GM19372 (cell line): ENCODE data around the gene ZNF618.

Experiments used
- ATAC-seq: cut with Tn5 transposase; IDR thresholded peaks from one replicate; pipeline ENCODE4 v1.9.1; 2021; ENCODE audit warnings: mild to moderate bottlenecking, low read depth, moderate library complexity; ENCODE audit not compliant: unreplicated experiment

ZNF618 gene, protein sequence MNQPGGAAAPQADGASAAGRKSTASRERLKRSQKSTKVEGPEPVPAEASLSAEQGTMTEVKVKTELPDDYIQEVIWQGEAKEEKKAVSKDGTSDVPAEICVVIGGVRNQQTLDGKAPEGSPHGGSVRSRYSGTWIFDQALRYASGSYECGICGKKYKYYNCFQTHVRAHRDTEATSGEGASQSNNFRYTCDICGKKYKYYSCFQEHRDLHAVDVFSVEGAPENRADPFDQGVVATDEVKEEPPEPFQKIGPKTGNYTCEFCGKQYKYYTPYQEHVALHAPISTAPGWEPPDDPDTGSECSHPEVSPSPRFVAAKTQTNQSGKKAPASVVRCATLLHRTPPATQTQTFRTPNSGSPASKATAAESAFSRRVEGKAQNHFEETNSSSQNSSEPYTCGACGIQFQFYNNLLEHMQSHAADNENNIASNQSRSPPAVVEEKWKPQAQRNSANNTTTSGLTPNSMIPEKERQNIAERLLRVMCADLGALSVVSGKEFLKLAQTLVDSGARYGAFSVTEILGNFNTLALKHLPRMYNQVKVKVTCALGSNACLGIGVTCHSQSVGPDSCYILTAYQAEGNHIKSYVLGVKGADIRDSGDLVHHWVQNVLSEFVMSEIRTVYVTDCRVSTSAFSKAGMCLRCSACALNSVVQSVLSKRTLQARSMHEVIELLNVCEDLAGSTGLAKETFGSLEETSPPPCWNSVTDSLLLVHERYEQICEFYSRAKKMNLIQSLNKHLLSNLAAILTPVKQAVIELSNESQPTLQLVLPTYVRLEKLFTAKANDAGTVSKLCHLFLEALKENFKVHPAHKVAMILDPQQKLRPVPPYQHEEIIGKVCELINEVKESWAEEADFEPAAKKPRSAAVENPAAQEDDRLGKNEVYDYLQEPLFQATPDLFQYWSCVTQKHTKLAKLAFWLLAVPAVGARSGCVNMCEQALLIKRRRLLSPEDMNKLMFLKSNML

GRCh38 chr9:113876151-113876992 is at the start of gene ZNF618:
Gene ZNF618 (plus strand): TSS chr9:113876309. CDS start chr9:113876381, 72 bp downstream.
- ATAC-seq, result peak; percentile 78

DNA sequence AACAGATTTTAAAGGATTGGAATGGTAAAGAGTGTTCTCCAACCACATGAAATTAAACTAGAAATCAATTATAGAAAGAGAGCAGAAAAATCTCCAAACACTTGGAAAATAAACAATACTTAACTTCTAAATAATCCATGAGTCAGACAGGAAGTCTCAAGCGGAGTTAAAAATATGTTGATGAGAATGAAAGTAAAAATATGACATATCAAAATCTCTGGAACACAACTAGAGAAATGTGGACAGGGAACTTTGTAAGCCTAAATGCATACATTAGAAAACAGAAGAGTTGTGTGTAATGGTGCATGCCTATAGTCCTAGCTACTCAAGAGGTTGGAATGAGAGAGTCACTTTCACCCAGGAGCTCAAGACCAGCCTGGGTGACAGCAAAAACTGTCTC is 47.9 kb upstream of the ZNF618 start:
- ATAC-seq, result no peak

- no peak for ATAC-seq
These were observed 38.8 kb upstream of the ZNF618 start for GRCh38 chr9:113837334-113837733.

DNA sequence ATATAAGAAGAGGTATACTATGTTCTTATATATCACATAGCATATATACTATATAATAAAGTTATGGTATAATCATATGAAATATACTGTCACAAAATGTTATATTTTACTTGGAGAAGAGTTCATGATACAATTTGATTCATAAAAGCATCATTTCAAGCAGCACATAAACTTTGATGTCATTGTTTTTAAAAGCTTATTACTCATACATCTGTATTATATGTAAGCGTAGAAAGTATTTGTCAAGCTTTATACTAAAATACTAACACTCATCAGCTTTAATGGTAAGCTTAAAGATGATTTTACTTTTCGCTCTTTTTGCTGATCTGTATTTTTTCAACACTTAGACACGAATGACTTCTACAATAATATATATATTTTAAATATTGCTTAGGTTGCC is 34.0 kb upstream of the ZNF618 start:
- ATAC-seq, result no peak

DNA sequence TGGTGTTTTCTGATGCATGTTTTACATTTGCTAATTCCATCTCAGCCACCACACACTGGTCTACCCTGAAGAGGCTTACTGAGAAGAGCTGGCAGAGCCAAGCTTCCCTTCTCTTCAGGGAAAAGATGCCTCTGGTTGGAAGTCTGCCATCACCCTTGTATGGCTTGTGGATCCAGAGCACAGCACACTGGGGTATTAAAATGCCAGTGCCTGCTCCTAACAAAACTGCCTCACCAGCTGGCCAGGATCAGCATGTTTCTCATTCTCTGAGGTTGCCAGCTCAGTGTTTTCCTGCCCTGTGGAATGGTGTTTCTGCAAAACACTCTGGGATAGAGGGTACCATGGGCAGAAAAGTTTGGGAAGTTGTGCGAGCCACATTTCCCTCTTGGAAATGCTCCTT is 31.6 kb upstream of the ZNF618 start:
- ATAC-seq, result no peak

GRCh38 chr9:113851359-113851758 is 24.8 kb upstream of the ZNF618 start:
- no peak for ATAC-seq

DNA sequence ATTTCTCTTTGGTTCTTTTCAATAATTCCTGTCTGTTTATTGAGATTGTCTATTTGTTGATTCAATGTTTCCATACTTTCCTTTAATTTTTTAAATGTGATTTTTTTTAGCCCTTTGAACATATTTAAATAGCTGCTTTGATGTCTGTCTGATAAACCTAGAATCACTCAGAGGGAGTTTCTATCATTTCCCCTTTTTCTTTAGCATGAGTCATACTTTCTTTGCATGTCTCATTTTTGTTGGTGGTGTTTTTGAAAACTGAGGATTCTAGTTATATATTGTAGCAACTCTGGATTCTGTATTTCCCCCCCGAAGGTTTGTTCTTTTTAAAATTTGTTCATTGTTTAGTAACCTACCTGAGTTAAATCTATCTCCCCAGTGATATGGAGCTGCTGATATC is 24.2 kb upstream of the ZNF618 start:
- no peak for ATAC-seq

DNA sequence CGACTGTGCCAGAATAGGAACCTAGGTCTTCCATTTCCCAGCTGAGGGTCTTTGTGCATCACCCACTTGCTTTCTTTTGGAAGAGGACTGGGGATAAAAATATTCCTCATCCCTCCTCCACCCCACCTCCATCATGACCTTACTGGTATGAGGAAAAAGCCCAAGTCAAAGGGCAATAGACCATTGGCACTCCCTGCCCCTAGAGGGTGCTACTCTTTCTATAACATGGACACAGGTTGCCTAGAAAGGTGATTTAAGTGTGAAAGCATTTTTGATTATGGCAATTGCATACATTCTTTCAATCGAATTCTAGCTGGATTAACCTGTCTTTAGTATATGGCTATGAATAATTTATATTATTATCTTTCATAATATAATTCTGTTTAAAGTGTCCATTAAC is 22.8 kb upstream of the ZNF618 start:
- ATAC-seq, result no peak

DNA sequence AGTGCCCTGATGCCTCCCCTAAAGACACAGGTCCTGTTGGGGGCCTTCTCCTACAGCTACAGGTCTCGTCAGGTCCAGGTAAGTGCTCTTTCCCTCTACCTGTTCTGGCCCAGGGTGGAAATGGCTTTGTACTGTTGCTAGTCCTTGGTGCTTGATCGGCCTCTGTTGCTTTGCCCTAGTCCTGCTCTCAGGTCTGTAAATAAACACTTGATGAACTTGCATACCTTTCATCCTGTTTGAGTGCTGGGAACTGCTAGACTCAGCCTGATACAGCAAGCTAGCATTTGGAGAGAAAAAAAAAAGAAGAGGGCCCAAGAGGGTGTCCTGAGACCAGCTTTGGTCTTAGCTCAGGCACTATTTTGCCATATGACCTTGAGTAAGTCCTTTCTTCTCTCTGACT is 21.8 kb upstream of the ZNF618 start:
- ATAC-seq, result no peak

GRCh38 chr9:113857875-113858274 is 18.2 kb upstream of the ZNF618 start:
- no peak for ATAC-seq

DNA sequence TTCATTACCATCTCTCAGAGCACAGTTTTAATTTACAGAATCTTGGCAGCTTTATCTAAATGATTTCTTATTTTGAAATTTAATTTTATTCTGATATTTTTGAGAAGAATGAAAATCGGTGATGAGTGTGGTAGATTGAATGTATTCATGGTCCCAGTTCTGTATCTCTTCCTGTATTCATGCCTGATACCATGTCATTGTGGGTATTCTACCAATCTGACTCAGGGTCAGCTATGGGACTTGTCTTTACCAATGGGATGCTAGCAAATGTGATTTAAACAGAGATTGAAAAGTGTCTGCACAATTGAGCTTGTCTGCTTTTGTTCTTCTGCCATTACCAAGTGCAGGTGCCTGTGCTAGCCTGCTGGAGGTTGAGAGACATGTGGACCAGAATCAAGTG is 17.8 kb upstream of the ZNF618 start:
- no peak for ATAC-seq

DNA sequence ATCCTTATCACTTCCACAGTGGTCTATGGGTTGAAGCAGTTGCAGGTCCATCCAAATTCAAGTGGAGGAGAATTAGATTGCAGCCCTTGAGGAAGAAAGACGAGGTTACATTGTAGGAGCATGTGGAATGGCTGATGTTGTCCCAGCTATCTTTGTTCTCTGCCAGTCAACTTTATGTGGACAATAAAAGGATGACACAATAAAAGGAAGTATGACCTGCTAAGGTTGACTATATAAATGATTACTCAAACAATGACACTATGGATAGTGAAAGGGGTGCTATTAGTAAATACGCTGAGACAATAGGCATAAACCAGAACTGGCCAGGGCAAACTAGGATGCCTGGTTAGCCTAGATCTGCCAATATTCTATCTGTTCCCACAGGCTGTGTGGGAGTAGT is 12.8 kb upstream of the ZNF618 start:
- ATAC-seq, result no peak

DNA sequence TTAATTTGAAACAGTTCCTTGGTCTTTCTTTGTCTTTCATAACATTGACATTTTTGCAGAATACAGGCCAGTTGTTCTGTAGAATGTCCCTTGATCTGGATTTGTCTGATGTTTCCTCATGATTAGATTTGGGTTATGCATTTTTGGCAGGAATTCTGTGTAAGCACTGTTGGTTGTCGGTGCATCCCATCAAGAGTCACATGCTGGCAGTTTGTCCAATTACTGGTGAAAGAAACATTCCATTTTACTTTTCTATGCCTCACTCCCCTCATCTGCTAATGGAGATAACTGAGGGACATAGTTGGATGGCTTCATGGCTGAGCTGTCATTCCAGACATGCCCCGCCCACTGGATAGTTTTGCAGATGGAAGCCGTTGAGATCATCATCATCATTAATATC is 7.6 kb upstream of the ZNF618 start:
- ATAC-seq, result no peak

- no peak for ATAC-seq
These were observed 3.5 kb upstream of the ZNF618 start for GRCh38 chr9:113872485-113873143.

DNA sequence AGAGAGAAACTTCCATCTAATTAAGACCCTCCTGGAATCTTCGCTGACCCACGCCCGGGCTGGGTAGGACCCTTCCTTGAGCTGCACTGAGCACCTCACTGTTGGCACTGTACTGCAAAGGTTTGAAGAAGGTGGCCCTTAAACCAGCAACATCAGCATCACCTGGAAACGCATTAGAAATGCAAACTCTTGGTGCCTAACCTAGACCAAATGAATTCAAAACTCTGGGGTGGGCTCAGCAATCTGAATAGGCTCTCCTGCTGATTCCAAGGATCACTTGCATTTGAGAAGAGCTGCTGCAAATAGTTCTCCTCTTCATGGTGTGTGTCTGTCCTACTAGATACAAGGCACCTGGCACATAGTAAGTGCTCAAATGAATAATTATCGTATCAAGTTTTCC is 2.7 kb upstream of the ZNF618 start:
- ATAC-seq, result no peak

GRCh38 chr9:113873926-113874325 is 2.2 kb upstream of the ZNF618 start:
- ATAC-seq, result no peak

DNA sequence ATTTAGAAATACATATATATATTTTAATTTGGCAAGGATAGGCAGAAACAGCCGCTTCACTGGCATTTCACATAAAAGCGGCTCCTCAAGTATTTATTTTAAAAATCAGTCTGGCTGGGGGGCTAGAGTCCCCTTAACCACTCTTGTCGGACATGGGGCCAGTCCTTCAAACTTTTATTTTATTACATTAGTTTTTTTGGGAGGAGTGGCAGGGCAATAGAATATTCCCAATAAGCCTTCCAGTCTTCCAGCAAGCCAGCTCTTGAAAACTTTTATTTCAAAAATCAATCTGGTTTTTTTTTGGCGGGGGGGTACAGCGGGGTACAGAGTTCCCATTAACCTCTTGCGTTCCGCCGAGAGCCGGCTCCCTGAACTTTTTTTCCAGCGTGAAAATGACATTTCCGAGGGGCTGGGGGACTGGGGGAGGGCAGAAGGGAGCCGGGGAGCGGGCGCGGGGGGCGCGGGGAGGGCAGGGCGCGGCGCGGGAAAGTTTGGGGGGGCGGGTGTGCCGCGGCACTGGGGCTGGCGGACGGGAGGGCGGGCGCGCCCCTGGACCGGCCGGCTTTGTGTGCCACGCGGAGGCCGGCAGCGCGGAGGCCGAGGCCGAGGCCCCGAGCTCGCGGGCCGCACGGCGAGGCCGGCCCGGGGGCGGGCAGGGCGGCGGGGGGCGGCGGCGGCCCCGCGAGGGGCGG is 504 bp upstream of the ZNF618 start:
- peak; percentile 20 for ATAC-seq

- no peak for ATAC-seq
These were observed 872 bp downstream of the ZNF618 start for GRCh38 chr9:113876993-113877368.

GRCh38 chr9:113879318-113879717 is 3.2 kb downstream of the ZNF618 start:
- ATAC-seq, result no peak

DNA sequence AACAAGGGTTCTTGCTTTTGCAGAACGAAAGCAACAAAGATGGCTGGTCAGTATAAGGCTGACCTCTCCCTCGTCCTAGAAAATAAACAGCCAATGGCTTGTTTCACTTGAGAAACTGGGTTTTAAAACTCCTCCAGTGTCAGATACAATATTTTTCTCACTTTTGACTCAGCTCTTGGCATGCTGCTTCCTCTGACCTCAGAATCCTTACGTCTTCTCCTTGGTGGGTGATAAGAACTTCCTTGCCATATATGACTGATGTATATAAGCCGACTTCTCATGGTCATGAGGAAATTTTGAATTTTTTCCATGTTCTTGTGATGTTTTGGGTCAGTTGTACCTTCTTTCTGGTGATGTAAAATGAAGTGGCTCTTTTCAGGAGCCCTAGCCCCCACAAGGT is 3.8 kb downstream of the ZNF618 start:
- no peak for ATAC-seq
